ENCODE data around the gene KCNK4.

- no peak for TF ChIP-seq POLR2AphosphoS5 (IDR thresholded peaks at IDR 0.05; ENCODE audit: low read depth, low read length)
- TF ChIP-seq TAF1 (IDR thresholded peaks at IDR 0.05; ENCODE audit: borderline replicate concordance, insufficient read depth, low read length): no peak
- TF ChIP-seq REST (IDR thresholded peaks at IDR 0.05; ENCODE audit: insufficient read depth in 1 of 2, low read depth in 2 of 2, low read length in 2 of 2): no peak
These were observed 2.8 kb upstream of the KCNK4 start for GRCh38 chr11:64288353-64288750.

All from PFSK-1 (cell line).